ENCODE data around the gene LPCAT2. TPM values are rescaled to one million over a fixed set of nuclear protein-coding genes. Genes with fewer than 3 reads are reported as not detected.
A peak's percentile ranks its signal among the peaks of the same experiment; 100 is the strongest.

The LPCAT2 gene
- total RNA-seq, 1 donor from 2014 or later: 2.2 TPM

- Mint-ChIP-seq H3K4me1 (ENCODE audit: low read depth) (no peaks in the 10 kb centered on the region), H3K36me3 (ENCODE audit: low read depth) (no peaks in the 10 kb centered on the region), H3K27ac (no peak overlapping the region), H3K27me3 (ENCODE audit: insufficient read depth) (no peaks in the 10 kb centered on the region), H3K9me3 (no peaks in the 10 kb centered on the region), H3K4me3 (no peak overlapping the region)
- intact Hi-C loops (cut with micrococcal nuclease): no loop called here
- DNase-seq (ENCODE audit: low spot score): no peak
Observed at GRCh38 chr16:55489119-55489955, 19.5 kb upstream of the LPCAT2 start.

GRCh38 chr16:55489956-55490265, 19.0 kb upstream of the LPCAT2 start:
- H3K27ac Mint-ChIP-seq: no peak overlapping the region
- intact Hi-C loops (cut with micrococcal nuclease): no loop called here
- H3K4me3 Mint-ChIP-seq: no peak overlapping the region
- H3K9me3 Mint-ChIP-seq: no peaks in the 10 kb centered on the region
- H3K27me3 Mint-ChIP-seq (ENCODE audit: insufficient read depth): no peaks in the 10 kb centered on the region
- H3K36me3 Mint-ChIP-seq (ENCODE audit: low read depth): no peaks in the 10 kb centered on the region
- H3K4me1 Mint-ChIP-seq (ENCODE audit: low read depth): no peaks in the 10 kb centered on the region
- no peak for DNase-seq (ENCODE audit: low spot score)

- no peak overlapping the region for H3K27ac Mint-ChIP-seq
- no peak overlapping the region for H3K4me3 Mint-ChIP-seq
- no peaks in the 10 kb centered on the region for H3K9me3 Mint-ChIP-seq
- H3K27me3 Mint-ChIP-seq (ENCODE audit: insufficient read depth): no peaks in the 10 kb centered on the region
- no peaks in the 10 kb centered on the region for H3K36me3 Mint-ChIP-seq (ENCODE audit: low read depth)
- DNase-seq (ENCODE audit: low spot score): no peak
- intact Hi-C loops (cut with micrococcal nuclease): no loop called here
- no peaks in the 10 kb centered on the region for H3K4me1 Mint-ChIP-seq (ENCODE audit: low read depth)
Observed at GRCh38 chr16:55490301-55490700, 18.6 kb upstream of the LPCAT2 start.

- Mint-ChIP-seq H3K36me3 (ENCODE audit: low read depth) (no peaks in the 10 kb centered on the region), H3K9me3 (no peaks in the 10 kb centered on the region), H3K4me1 (ENCODE audit: low read depth) (no peaks in the 10 kb centered on the region), H3K27me3 (ENCODE audit: insufficient read depth) (peaks cover 2% of the 10 kb centered on the region), H3K27ac (no peak overlapping the region), H3K4me3 (no peak overlapping the region)
- intact Hi-C loops (cut with micrococcal nuclease): no loop called here
- no peak for DNase-seq (ENCODE audit: low spot score)
Observed at GRCh38 chr16:55491691-55492090, 17.2 kb upstream of the LPCAT2 start.

DNA sequence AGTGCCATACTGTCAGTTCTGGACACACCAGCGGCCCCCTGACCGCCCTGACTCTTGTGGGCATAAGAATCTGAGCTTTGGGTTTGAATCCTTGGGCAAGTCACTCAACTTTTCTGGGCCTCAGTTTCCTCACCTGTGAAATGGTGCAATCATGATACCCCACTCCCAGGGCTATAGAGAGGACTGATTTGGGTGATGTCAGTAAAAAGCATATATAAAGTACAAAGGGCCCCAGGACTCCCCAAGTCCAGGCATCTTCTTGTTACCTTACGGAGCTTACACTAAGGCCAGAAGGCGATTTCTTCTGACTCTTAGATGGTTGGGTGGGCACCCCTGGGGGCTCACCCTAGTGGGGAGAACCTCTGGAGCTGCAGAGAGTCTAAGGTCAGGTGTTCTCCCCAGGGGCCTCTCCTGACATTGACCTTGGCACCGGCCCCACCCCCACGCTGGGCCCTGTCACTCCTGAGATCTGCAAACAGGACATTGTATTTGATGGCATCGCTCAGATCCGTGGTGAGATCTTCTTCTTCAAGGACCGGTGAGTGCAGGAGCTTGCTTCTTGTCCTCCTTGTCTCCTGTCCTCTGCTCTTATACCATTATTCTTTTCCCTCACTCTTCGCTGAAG, 16.0 kb upstream of the LPCAT2 start:
- intact Hi-C loops (cut with micrococcal nuclease): no loop called here
- Mint-ChIP-seq H3K9me3 (no peaks in the 10 kb centered on the region), H3K36me3 (ENCODE audit: low read depth) (no peaks in the 10 kb centered on the region), H3K4me3 (no peak overlapping the region), H3K4me1 (ENCODE audit: low read depth) (no peaks in the 10 kb centered on the region), H3K27me3 (ENCODE audit: insufficient read depth) (peaks cover 2% of the 10 kb centered on the region), H3K27ac (no peak overlapping the region)
- no peak for DNase-seq (ENCODE audit: low spot score)

DNA sequence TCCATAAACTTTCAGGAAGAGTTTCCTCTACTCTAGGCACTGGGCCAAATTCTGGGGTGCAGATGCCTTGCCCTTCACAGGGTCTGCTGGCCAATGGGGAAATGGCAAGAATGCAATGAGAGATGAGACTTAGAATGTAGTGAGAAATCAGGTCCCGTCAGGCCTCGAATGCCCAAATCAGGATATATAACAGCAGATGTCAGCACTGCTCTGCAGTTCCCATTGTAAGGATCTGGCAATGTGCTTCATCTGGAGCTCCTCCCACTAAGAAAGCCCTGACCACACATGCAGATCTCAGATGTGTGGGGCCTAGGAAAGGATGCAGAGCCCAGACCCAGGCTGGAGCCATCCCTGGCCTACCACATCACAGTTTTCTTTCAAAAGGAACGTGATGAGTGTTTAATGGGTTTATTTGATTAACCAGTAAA, 13.9 kb upstream of the LPCAT2 start:
- intact Hi-C loops (cut with micrococcal nuclease): no loop called here
- DNase-seq (ENCODE audit: low spot score): no peak
- Mint-ChIP-seq H3K36me3 (ENCODE audit: low read depth) (no peaks in the 10 kb centered on the region), H3K4me1 (ENCODE audit: low read depth) (peaks cover 10% of the 10 kb centered on the region), H3K27me3 (ENCODE audit: insufficient read depth) (peaks cover 2% of the 10 kb centered on the region), H3K9me3 (no peaks in the 10 kb centered on the region), H3K27ac (no peak overlapping the region), H3K4me3 (no peak overlapping the region)

GRCh38 chr16:55495616-55496289, 13.1 kb upstream of the LPCAT2 start:
- H3K27ac Mint-ChIP-seq: no peak overlapping the region
- no peaks in the 10 kb centered on the region for H3K9me3 Mint-ChIP-seq
- no peak for DNase-seq (ENCODE audit: low spot score)
- no peaks in the 10 kb centered on the region for H3K36me3 Mint-ChIP-seq (ENCODE audit: low read depth)
- peaks cover 2% of the 10 kb centered on the region for H3K27me3 Mint-ChIP-seq (ENCODE audit: insufficient read depth)
- intact Hi-C loops (cut with micrococcal nuclease): no loop called here
- peaks cover 17% of the 10 kb centered on the region for H3K4me1 Mint-ChIP-seq (ENCODE audit: low read depth)
- no peak overlapping the region for H3K4me3 Mint-ChIP-seq

GRCh38 chr16:55496509-55497145, 12.2 kb upstream of the LPCAT2 start:
- Mint-ChIP-seq H3K27ac (no peak overlapping the region), H3K36me3 (ENCODE audit: low read depth) (no peaks in the 10 kb centered on the region), H3K4me1 (ENCODE audit: low read depth) (peaks cover 17% of the 10 kb centered on the region), H3K4me3 (no peak overlapping the region), H3K27me3 (ENCODE audit: insufficient read depth) (peaks cover 2% of the 10 kb centered on the region), H3K9me3 (no peaks in the 10 kb centered on the region)
- intact Hi-C loops (cut with micrococcal nuclease): no loop called here
- no peak for DNase-seq (ENCODE audit: low spot score)

GRCh38 chr16:55497558-55497957, 11.3 kb upstream of the LPCAT2 start:
- H3K4me3 Mint-ChIP-seq: no peak overlapping the region
- no peaks in the 10 kb centered on the region for H3K9me3 Mint-ChIP-seq
- no peak for DNase-seq (ENCODE audit: low spot score)
- H3K4me1 Mint-ChIP-seq (ENCODE audit: low read depth): peaks cover 17% of the 10 kb centered on the region
- intact Hi-C loops (cut with micrococcal nuclease): no loop called here
- peaks cover 2% of the 10 kb centered on the region for H3K27me3 Mint-ChIP-seq (ENCODE audit: insufficient read depth)
- H3K27ac Mint-ChIP-seq: no peak overlapping the region
- H3K36me3 Mint-ChIP-seq (ENCODE audit: low read depth): no peaks in the 10 kb centered on the region

- H3K4me3 Mint-ChIP-seq: no peak overlapping the region
- H3K9me3 Mint-ChIP-seq: no peaks in the 10 kb centered on the region
- peaks cover 17% of the 10 kb centered on the region for H3K4me1 Mint-ChIP-seq (ENCODE audit: low read depth)
- DNase-seq (ENCODE audit: low spot score): no peak
- intact Hi-C loops (cut with micrococcal nuclease): no loop called here
- peaks cover 2% of the 10 kb centered on the region for H3K27me3 Mint-ChIP-seq (ENCODE audit: insufficient read depth)
- H3K27ac Mint-ChIP-seq: no peak overlapping the region
- H3K36me3 Mint-ChIP-seq (ENCODE audit: low read depth): no peaks in the 10 kb centered on the region
Observed at GRCh38 chr16:55498101-55498500, 10.8 kb upstream of the LPCAT2 start.

DNA sequence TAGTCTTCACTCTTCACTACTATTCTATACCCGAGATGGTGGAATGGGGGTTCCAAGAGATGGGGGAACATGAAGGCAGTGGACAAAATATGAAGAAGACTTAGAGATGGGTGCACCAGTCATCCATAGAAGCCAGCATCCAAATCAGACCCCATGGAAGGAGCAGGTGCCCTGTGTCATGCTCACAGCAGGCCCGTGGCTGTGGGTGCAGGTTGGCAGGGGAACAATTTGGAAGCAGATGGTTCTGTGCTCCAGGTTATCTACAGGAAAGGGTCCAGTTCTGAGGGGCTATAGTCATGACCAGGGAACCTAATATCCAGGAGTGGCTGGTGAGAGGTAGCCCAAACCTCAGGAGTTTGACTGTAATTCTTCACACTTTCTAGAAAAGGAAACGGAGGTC, 9.6 kb upstream of the LPCAT2 start:
- DNase-seq (ENCODE audit: low spot score): no peak
- Mint-ChIP-seq H3K27ac (no peak overlapping the region), H3K9me3 (no peaks in the 10 kb centered on the region), H3K4me3 (no peak overlapping the region), H3K4me1 (ENCODE audit: low read depth) (peaks cover 17% of the 10 kb centered on the region), H3K27me3 (ENCODE audit: insufficient read depth) (peaks cover 2% of the 10 kb centered on the region), H3K36me3 (ENCODE audit: low read depth) (no peaks in the 10 kb centered on the region)
- intact Hi-C loops (cut with micrococcal nuclease): no loop called here

DNA sequence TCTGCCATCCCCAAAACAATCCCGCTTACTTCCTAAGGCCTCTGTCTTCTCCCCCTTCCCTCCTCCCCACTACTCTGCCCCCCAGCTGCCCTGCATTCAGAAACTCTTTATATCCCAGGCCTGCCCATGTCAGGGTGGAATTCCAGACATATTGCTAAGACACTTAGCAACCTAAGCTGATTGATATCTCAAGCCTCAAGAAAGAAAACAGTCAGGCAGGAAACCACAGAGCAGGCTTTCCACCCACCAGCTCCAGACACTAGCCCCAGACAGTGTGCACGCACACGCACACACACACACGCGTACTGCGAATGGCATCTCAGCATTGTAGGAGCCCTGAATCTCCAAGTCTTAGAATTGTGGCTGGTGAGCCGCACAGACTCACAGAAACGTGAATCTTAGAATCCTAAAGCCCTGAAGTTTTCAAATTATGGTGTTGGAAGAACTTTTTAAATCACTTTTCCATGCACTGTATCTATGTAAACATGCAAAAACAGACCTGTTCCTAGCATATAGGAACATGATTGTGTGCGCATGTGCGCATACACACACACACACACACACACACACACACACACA, 8.8 kb upstream of the LPCAT2 start:
- intact Hi-C loops (cut with micrococcal nuclease): loop anchor here (1.0 kb wide), 1 partner anchor 29 kb away; no protein-coding TSS in a partner anchor
- no peak overlapping the region for H3K27ac Mint-ChIP-seq

More for the DNA sequence above, 8.8 kb upstream of the LPCAT2 start:
- peak; percentile 26 for DNase-seq (ENCODE audit: low spot score)
- Mint-ChIP-seq H3K27me3 (ENCODE audit: insufficient read depth) (peaks cover 2% of the 10 kb centered on the region), H3K9me3 (no peaks in the 10 kb centered on the region), H3K4me3 (peak overlapping the region; percentile 30), H3K36me3 (ENCODE audit: low read depth) (no peaks in the 10 kb centered on the region), H3K4me1 (ENCODE audit: low read depth) (peaks cover 17% of the 10 kb centered on the region)
